Stimulated activated CD4-positive, alpha-beta T cell treated with anti-CD3 and anti-CD28 coated beads, TNF-alpha, amount 100 ng/mL, for 24 hours (primary cell): ENCODE results near the gene PRM3.

ENCODE experiments used
- DNase-seq, 3 experiments: peaks; one replicate each; pipeline ENCODE4 v3.0.0-alpha.2; 2020; ENCODE audit warnings: low read depth in 3 of 3

Gene PRM3

DNA sequence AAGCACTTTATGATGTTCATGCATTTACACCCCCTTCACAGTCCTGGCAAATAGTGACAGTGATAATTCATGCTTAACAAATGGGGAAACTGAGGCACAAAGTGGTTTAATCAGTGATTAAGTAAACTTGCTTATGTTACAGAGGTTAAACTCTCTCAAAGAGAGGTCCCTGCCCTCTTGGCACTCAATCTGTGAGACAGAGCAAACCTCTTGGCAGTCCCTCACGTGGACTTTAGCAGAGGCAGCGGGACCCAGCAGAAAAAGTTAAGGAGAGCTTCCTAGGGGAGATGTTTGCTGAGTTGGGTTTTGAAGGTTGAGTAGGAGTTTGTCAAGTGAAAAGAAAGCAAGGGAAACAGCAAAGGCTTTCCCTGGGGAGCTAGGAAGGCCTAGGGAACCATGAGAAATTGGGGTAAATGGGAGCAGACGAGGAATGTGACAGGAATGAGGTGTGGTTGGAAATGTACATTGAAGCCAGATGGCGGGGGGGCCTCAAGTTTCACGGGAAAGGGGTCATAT, 28.1 kb downstream of the PRM3 start:
- no peak for DNase-seq

DNA sequence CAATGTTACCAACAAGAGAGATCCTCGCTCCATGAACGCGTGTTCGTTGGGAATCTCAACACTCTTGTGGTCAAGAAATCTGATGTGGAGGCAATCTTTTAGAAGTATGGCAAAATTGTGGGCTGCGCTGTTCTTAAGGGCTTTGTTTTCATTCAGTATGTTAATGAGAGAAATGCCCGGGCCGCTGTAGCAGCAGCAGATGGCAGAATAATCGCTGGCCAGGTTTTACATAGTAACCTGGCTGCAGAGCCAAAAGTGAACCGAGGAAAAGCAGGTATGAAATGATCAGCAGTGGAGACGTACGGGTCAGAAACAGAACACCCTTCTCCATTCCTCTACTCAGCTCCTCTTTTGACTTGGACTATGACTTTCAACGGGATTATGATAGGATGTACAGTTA, 30.8 kb downstream of the PRM3 start:
- DNase-seq: no peak

DNA sequence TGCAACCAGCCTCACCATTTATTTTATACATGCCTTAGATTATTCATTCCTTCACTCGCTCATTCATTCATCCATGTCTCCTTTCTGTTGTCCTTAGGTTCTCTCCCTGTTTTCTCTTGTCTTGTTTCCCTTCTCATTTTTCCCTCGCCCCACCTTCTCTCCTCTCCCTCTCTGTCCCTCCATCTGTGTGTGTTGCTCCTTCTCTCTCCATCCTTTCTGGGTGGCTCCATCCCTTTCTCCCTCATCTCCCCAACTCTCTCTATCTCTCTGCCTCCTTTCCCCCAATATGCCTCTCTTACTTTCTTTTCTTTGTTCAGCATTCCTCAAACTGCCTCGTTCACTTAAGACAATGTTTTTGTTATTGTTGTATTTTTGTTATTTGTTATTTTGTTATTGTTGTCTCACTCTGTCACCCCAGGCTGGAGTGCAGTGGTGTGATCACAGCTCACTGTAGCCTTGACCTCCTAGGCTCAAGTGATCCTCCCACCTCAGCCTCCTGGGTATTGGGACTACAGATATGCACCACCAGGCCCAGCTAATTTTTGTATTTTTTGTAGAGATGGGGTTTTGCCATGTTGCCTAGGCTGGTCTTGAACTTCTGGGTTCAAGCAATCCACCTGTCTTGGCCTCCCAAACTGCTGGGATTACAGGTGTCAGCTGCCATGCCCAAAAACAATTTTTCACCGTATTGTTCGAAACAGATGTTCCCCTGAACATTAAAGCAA, 31.8 kb downstream of the PRM3 start:
- DNase-seq: no peak

DNA sequence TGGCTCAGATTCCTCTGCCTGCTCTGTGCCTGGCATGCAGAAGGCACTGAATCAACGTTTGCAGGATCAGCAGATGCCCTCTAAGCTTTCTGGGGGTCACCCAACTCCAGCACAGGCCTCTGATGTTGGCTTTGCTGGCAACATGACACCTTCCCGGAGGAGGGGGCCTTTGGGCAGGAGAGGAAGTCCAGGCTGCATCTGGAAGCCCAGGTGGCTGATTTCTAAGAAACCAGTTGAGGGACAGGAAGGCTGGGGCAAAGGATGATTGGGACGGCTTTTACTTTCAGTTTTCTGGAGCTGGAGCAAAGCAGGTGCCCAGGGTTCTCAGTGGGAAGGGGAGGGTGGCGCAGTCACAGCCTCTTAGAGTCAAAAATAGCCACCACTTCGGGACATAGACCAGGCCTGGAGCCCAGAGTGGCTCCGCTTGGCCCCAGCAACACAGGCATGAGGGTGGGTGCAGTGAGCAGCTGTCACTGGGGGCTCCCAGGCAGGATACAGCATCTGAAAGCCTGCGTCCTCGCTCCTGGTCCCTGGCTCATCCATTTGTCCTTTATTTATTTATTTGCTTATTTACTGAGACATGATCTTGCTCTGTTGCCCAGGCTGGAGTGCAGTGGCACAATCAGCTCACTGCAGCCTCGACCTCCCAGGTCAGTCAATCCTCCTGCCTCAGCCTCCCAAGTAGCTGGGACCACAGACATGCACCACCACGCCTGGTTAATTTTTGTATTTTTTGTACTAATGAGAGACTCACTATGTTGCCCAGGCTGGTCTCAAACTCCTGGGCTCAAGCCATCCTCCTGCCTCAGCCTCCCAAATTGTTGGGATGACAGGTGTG, 32.6 kb downstream of the PRM3 start:
- DNase-seq: no peak

DNA sequence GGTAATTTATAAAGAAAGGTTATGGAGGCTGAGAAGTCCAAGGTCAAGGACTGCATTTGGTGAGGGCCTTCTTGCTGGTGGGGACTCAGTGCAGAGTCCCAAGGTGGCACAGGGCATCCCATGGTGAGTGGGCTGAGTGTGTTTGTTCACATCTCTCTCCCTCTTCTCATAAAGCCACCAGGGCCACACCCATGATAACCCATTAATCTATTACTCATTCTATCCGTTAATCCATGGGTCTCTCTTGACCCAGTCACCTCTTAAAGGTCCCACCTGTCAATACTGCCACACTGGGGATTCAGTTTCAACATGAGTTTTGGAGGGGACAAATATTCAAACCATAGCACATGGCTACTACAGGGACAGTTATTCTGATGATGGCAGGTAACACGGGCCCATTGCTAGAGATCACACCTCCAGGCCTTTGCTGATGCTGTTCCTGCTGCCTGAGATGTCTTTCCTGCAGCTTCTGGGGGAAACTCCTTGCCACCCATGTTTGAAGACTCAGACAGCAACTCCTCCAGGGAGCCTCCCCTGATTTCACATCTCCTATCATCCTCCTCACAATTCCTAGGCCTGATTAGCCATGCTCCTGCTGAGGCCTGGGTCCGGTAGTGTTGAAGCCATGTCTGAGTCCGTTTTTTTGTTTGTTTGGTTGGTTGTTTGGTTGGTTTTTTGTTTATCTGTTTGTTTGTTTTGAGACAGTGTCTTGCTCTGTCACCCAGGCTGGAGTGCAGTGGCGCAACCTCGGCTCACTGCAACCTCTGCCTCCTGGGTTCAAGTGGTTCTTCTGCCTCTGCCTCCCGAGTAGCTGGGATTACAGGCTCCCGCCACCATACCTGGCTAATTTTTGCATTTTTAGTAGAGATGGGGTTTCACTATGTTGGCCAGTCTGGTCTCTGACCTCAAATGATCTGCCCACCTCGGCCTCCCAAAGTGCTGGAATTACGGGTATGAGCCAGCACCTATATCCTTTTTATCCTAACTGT, 33.5 kb downstream of the PRM3 start:
- DNase-seq: no peak

DNA sequence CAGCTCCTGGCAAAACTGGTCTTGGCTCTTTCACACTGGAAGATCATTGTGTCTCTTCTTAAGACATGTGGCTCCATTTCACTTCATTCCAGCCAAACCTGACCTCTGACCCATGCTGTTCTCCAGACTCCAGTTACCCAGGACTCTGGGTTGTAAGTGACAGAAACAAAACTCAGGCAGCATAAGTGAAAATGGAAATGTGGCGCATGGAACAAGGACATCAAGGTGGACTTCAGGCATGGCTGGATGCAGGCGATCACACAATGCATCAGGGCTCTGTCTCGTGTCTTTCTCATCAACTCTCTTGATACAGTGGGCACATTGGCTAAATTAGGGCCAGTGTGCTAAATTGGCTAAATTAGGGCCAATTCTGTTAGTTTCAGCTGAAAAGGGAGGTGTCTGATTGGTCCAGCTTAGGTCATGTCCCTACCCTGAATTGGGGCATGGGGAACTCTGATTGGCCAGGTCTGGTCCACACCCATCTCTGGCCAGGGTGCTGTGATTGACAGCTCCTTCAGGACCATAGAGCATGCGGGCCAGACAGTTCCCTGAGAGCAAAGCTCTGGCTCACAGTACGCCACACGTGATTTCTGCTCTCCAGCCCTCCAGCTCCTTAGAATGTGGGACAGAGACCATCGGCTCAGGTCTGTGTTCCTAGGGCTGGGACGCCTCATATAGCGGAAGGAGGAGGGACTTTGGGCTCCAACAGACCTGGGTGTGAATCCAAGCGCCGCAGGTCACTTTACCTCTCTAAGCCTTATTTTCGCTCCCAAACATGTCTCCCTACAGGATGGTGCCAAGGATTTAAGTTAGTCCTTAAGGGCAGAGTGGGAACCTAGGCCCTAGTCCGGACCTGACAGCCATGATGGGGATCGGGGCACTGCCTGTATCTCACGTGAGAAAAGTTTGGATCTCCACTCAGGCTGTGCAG, 34.9 kb downstream of the PRM3 start:
- DNase-seq: no peak

DNA sequence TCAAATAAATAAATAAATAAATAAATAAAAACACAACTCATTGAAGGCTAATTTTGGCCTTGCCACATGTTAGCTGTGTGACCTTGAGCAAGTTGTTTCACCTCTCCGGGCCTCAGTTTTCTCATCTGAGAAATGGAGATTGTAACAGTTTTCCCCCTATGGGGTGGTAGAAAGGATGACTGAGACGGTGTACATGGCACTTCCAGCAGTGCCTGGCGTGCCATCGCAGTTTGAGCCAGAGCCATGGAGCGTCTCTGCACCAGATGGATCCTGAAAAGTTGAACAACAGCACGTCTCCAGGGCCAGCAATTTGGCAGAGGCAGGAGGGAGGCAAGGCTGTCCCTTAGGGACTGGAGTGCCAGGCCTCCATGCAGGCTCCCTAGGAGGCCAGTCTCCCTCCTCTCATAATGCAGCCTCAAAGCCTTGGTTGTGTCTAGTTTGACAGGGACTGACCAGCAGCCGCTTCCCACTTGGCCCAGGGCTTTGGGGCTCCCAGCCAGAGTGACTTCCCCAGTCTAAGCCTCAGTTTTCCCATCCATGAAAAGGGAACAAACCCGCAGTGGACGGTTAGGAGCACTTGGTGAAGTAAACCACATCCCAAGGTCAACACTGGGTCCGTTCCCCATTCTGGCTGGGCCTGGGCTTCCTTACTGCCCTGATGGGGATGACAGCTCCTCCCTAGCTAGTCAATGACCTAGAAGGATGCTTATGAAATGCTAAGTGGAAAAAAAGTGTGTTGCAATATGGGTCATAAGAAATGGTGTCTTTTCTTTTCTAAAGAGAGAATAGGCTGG, 36.8 kb downstream of the PRM3 start:
- no peak for DNase-seq

DNA sequence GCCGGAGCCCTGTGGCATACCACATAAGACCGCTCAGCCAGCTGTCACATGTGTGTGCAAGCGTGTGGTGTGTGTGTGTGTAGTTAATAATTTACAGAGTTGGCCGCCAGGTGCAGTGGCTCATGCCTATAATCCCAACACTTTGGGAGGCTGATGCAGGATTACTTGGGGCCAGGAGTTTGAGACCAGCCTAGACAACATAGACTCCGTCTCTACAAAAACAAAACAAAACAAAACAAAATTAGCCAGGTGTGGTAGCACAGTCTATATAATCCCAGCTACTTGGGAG, 37.8 kb downstream of the PRM3 start:
- no peak for DNase-seq

DNA sequence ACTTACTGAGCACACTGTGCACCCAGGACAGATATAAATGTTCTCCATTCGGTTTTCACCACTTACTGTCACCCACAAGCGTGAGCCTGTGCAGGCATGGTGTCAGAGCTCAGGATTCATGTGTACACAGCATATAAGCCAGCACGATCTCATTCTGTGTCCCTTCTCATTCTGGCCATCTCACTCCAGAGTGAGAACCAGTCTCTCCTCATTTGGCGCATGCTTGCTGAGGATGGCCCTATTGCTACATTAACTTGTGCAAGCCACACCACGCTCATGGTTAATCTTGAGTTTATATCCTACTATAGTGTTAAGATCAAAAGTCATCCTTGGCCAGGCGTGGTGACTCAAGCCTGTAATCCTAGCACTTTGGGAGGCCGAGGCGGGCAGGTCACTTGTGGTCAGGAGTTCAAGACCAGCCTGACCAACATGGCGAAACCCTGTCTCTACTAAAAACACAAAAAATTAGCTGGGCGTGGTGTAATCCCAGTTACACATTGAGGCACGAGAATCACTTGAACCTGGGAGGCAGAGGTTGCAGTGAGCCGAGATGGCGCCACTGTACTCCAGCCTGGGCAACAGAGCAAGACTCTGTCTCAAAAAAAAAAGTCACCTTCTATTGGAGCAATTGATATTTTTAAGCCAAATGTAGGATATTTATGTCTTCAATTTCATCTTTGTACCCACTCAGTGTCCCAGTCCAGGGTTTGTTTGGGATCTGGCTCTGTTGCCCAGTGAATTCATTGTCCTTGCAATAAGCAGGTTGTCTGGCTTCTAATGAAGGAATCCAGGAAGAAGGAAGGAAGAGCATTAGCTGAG, 38.3 kb downstream of the PRM3 start:
- no peak for DNase-seq

DNA sequence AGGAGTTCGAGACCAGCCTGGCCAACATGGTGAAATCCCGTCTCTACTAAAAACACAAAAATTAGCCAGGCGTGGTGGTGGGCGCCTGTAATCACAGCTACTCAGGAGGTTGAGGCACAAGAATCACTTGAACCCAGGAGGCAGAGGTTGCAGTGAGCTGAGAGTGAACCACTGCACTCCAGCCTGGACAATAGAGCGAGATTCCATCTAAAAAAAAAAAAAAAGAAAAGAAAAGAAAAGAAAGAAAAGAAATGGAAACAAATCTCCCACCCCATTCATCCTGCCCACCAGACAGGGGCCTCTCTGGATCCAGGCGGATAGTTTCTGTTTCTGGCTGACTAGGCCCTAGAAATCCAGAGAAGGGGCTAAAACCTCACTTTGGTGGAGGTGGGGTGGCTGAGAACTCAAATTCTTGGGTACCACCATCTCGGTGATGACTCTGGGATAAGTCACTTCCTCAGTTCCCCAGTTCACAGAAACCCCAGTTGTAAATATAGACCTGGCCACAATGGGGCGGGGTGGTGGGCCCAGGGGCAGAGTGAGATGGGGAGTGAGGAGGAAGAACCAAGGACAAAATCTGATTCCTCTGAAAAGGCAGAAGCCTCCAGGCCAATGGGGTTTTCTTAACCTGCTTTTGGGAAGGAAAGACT, 39.6 kb downstream of the PRM3 start:
- DNase-seq: peak in 2 of 3 experiments; percentile 54 to 86

DNA sequence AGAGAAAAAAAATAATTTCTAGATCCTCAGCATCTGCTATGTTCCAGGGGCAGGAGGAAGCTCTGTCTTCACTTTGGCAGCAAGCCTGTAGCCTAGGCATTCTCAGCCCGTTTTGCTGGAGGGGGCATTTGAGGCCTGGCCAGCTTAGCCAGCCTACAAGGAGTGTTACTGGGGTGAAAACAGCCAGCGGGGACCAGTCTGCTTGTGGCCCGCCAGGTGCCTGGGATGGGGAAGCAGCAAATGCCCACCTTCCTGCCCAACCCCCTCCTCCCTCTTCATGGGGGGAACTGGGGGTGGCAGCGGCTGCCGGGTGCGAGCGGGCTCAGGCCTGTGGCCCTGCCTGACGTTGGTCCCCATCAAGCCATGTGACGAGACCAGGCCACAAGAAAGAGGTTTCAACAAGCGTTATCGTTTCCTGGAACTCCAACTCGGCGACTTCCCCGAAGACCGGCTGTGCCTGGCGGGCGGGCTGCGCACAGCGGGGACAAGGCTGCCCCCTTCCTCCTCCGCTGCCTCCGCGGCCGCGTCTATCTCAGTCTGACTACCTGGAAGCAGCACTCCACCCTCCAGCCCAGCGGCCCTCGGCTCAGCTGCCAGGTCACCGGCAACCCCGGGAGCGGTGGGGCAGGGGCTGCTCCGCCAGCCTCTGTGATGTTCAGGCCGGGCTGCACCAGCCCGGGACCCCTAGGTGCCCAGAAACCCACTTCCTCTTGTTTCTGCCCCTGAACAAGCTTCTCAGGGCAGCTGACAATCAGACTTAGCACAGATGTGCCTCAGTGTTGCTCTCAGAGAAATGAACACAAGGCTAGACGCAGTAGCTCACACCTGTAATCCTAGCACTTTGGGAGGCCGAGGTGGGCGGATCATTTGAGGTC, 40.3 kb downstream of the PRM3 start:
- peak; percentile 70 to 91 (median 77) for DNase-seq

DNA sequence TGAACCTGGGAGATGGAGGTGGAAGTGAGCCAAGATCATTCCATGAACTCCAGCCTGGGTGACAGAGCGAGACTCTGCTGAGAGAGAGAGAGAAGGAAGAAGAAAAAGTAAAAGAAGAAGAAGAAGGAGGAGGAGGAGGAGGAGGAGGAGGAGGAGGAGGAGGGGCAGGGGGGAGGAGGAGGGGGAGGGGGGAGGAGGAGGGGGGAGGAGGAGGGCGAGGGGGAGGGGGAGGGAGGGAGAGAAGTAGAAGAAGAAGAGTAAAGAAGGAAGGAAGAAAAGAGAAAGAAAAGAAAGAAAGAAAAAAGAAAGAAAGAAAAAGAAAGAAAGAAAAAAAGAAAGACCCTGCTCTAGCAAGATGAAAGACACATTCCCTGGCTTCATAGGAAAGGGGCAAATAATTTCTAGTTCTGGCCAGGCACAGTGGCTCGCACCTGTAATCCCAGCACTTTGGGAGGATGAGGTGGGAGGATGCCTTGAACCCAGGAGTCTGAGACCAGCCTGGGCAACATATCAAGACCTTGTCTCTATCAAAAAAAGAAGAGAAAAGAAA, 41.1 kb downstream of the PRM3 start:
- DNase-seq: no peak

DNA sequence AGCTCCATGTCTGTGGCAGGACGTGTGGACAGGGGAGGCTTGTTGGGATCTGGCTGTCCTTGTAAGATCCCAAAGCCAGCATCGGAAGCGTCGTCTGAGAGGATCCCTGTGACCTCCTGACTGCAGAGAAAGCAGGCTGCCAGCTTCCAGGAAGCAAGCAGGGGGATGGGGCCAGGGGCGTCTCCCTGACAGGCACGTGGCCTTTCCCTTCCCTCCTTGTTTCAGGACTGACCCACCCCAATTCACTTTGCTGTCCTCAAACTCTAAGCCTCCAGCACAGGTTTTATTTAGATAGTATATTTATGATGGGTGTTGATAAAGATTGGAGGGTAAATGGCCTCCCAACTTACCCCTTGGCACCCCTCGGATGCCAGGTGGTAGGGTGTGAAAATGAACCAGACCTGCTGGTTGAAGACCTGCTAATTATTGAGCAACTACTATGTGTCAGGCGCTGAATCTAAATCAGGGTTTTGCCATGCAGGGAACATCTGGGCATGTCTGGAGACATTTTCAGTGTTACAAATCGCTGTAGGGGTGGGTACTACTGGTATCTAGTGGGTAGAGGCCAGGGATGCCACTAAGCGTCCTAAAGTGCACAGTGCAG, 42.0 kb downstream of the PRM3 start:
- DNase-seq: no peak

DNA sequence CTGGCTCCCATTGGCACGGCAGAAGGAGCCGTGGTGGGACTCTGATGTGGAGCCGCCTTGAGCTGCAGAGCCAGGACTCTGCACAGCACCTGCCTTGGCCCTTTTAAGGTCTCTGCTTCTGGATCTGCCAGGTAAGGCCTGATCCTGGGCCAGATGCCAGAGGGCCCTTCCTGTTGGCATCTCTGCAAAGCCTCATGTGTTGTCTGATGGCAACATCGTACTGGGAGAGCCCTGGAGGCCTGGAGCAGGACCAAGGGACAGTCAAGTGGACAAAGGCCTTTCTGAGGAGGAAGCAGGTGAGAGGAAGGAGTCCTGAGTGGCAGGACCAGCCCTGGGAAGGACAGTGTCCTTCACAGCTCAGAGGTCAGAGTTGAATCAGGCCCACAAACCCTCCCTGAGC, 43.5 kb downstream of the PRM3 start:
- no peak for DNase-seq

DNA sequence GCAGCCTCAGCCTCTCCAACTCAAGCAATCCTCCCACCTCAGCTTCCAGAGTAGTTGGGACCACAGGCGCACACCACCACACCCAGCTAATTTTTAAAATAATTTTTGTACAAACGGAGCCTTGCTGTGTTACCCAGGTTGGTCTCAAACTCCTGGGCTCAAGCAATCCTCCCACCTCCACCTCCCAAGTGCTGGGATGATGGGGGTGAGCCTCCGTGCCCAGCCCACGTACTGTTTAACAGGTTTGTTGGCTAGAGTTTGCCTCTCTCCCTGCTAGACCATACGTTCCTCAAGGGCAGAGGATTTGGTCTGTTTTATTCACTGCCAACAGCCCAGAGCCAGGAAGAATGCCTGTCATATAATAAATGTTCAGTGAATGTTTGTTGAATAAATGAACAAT, 44.0 kb downstream of the PRM3 start:
- DNase-seq: no peak

DNA sequence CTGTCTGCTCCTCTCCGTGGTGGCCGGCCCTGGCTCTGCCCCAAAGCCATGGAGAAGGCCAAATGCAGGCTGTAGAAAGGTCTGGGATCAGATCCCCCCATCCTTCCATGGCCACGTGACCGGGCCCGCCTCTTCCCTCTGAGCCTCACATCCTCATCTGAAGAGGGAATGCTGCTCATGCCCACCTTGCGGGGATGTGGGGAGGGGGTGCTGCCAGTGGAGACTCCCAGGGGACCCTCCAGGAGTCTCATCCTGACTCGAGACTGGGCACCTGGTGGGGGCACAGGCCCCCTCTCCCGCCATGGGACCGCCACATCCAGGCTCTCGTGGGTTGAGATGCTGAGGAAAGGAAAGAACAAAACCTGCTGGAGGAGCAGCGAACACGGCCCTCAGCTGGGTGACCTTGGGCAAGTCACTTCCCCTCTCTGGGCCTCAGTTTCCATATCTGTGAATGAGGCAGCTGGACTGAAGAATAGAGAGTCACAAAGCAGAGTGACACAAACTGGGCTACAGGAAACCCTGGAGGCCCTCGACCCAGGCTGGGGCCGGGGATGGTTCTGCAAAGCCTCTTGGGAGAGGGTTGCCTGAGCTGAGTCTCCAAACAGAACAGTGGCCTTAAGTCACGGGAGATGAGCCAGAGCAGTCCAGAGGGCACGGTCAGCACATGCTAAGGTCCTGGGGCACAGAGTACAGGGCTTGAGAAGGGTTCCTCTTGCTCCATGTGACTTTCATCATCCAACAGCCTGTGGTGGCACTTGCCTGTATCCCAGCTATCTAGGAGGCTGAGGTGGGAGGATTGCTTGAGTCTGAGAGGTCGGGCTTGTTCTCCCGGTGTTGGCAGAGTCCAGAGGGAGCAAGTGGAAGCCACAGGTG, 47.5 kb downstream of the PRM3 start:
- no peak for DNase-seq
